Endothelial cell of umbilical vein (primary cell): ENCODE measurements around the gene TMEM14A. TPM values are rescaled to one million over a fixed set of nuclear protein-coding genes. Genes with fewer than 3 reads are reported as not detected.
"Not testable (repeated sequence)": the region's sequence is repeated elsewhere in the genome, so short reads cannot be mapped to it uniquely, and the experiment has no call there.

Source experiments
- BruUV-seq: library from RNA; stranded (reverse); fragments of 400-500 nt; replicated peaks from 2 replicates; lab custom pipeline; 2021; lab: Mats Ljungman, UMichigan
- CTCF ChIA-PET: fragments of 300-600, 350-600 bp; sonication (Branson Sonifier 250); formaldehyde crosslinking; loops from one replicate; lab custom pipeline; 2021; ENCODE audit warnings: antibody characterized with exemption, inconsistent platforms; lab: Charles Lee
- POLR2A ChIA-PET: fragments of 300-600, 350-600 bp; sonication (Branson Sonifier 250); formaldehyde crosslinking; loops from one replicate; lab custom pipeline; 2021; ENCODE audit warnings: antibody characterized with exemption, inconsistent platforms; lab: Charles Lee
- DNase-seq: peaks from one replicate; pipeline ENCODE4 v3.0.0-alpha.2; 2011; ENCODE audit warnings: low read depth, low spot score
- FAIRE-seq: peaks from 2 replicates; lab custom pipeline; 2011; peaks lifted over from hg19 to GRCh38; lab: Jason Lieb, UNC
- H2AFZ ChIP-seq: 2 replicates; pipeline ENCODE4 v1.6.0; 2012; ENCODE audit warnings: low read depth, low read length, control low read depth, inconsistent platforms
- H3K27ac ChIP-seq: 2 replicates; pipeline ENCODE4 v1.5.1; 2011; ENCODE audit warnings: low read depth, mild to moderate bottlenecking, control low read depth, low read length, moderate library complexity; ENCODE audit not compliant: insufficient read depth
- H3K27me3 ChIP-seq, 2 experiments: 2 replicates each; pipeline versions ENCODE4 v1.6.0 to v1.6.1; 2011; ENCODE audit warnings: low read length in 2 of 2, mixed read lengths in 1 of 2; ENCODE audit not compliant: control insufficient read depth in 2 of 2, insufficient read depth in 2 of 2
- H3K36me3 ChIP-seq, 2 experiments: 2 replicates in 1 of 2; 3 replicates in 1 of 2; pipeline ENCODE4 v1.5.1; 2011; ENCODE audit warnings: low read length in 2 of 2, mild to moderate bottlenecking in 1 of 2, moderate library complexity in 1 of 2; ENCODE audit not compliant: control insufficient read depth in 2 of 2, insufficient read depth in 2 of 2; ENCODE audit errors: extremely low read depth in 1 of 2
- H3K4me1 ChIP-seq: 3 replicates; pipeline ENCODE4 v1.5.1; 2011; ENCODE audit warnings: mild to moderate bottlenecking, low read length; ENCODE audit not compliant: control insufficient read depth, insufficient read depth; ENCODE audit errors: extremely low read depth
- H3K4me2 ChIP-seq: 2 replicates; pipeline ENCODE4 v1.6.1; 2011; ENCODE audit warnings: low read length, control low read depth, mixed read lengths; ENCODE audit not compliant: insufficient read depth
- H3K4me3 ChIP-seq, 3 experiments: fragments of 200-600 bp in 1 of 3; sonication (generic), shearing (Covaris generic) in 1 of 3; replicated peaks in 1 of 3; 2 replicates each; pipeline ENCODE4 v1.5.1; 2011 to 2016; ENCODE audit warnings: control low read depth in 3 of 3, low read length in 3 of 3, mild to moderate bottlenecking in 2 of 3, inconsistent platforms in 1 of 3, low read depth in 1 of 3, moderate library complexity in 1 of 3; ENCODE audit not compliant: insufficient read depth in 1 of 3
- H3K79me2 ChIP-seq: 2 replicates; pipeline ENCODE4 v1.6.0; 2012; ENCODE audit warnings: low read length, inconsistent platforms; ENCODE audit not compliant: control insufficient read depth, insufficient read depth
- H3K9ac ChIP-seq: replicated peaks from 2 replicates; pipeline ENCODE3; 2011; ENCODE audit warnings: low read length, control low read depth; ENCODE audit not compliant: insufficient read depth; ENCODE audit errors: extremely low read depth
- H3K9me1 ChIP-seq: replicated peaks from 3 replicates; pipeline ENCODE4 v1.6.0; 2011; ENCODE audit warnings: mild to moderate bottlenecking, low read length; ENCODE audit not compliant: control insufficient read depth, insufficient read depth; ENCODE audit errors: extremely low read depth
- H3K9me3 ChIP-seq: replicated peaks from 2 replicates; pipeline ENCODE4 v1.5.1; 2012; ENCODE audit warnings: low read length, inconsistent platforms; ENCODE audit not compliant: control insufficient read depth, insufficient read depth
- H4K20me1 ChIP-seq: replicated peaks from 2 replicates; pipeline ENCODE3; 2011; ENCODE audit warnings: mild to moderate bottlenecking, low read length; ENCODE audit not compliant: control insufficient read depth, insufficient read depth; ENCODE audit errors: extremely low read depth
- JUN ChIP-seq: IDR thresholded peaks from 2 replicates; pipeline ENCODE4 v1.6.1; 2011; ENCODE audit warnings: borderline replicate concordance, low read depth; ENCODE audit not compliant: insufficient read length, insufficient read depth
- POLR2A ChIP-seq: IDR thresholded peaks from 2 replicates; pipeline ENCODE4 v1.6.1; 2012; ENCODE audit warnings: low read depth, mild to moderate bottlenecking, control low read depth, low read length
- dilution Hi-C: fragments of 300-500 bp; cut with MboI; formaldehyde crosslinking; loops from one replicate; pipeline ENCODE4 v1.15.0; 2019; ENCODE audit warnings: low sequenced_read_pairs; ENCODE audit not compliant: extremely low pct_ligation_motif_present
- intact Hi-C: fragments of 100-400 bp; cut with micrococcal nuclease; formaldehyde crosslinking; loops from one replicate; pipeline ENCODE4 v1.10.0; 2022
- polyA plus RNA-seq, 4 experiments: library from polyadenylated mRNA; depleted of rRNA in 3 of 4; stranded (reverse) in 3 of 4; unstranded in 1 of 4; fragments of >200 nt; gene quantifications; 2 replicates each; pipeline versions ENCODE4 v1.2.1 to v1.2.3, GENCODE V29; 2011 to 2012; ENCODE audit warnings: missing spikeins in 1 of 4
- total RNA-seq: library from RNA; stranded (reverse); gene quantifications from 2 replicates; pipeline ENCODE4 v1.2.3, GENCODE V29; 2021

The TMEM14A gene
- total and polyA plus RNA-seq, 2 donors (not counting 3 experiments of a cell fraction or from before 2014, with no cell fraction given) = 19.5 to 33.7 TPM

- no peak for TF ChIP-seq POLR2A
- no peak for TF ChIP-seq JUN
- Histone ChIP-seq H3K36me3 (no peaks in the 10 kb centered on the region), H3K9me3 (no peaks in the 10 kb centered on the region), H3K4me2 (no peak overlapping the region), H4K20me1 (no peaks in the 10 kb centered on the region), H3K9ac (no peak overlapping the region), H2AFZ (no peak overlapping the region), H3K27me3 (peaks cover 5 to 9% of the 10 kb centered on the region in 2 experiments), H3K27ac (no peak overlapping the region), H3K4me3 (no peak overlapping the region), H3K79me2 (no peaks in the 10 kb centered on the region), H3K4me1 (no peaks in the 10 kb centered on the region), H3K9me1 (no peaks in the 10 kb centered on the region)
- BruUV-seq = no TSS peak
- ChIA-PET CTCF (interaction anchor here (0.6 to 1.3 kb wide), 3 partner anchors 8 to 247 kb away, joined by 4 to 5 read pairs (median 4); no protein-coding TSS in a partner anchor), POLR2A (no interaction called here)
- DNase-seq (no peak), FAIRE-seq (no peak)
- intact Hi-C loops (loop anchor here (5.0 kb wide), 1 partner anchor 42 kb away; no protein-coding TSS in a partner anchor), dilution Hi-C loops (loop anchor here (25.0 kb wide), 1 partner anchor 267 kb away; no protein-coding TSS in a partner anchor)
Measured at GRCh38 chr6:52654592-52654991, 16.3 kb upstream of the TMEM14A start.

- H3K9me1 ChIP-seq, H3K27ac ChIP-seq, intact Hi-C loops, CTCF ChIA-PET, H3K4me2 ChIP-seq, H3K9me3 ChIP-seq, H2AFZ ChIP-seq, H3K36me3 ChIP-seq, H4K20me1 ChIP-seq, H3K79me2 ChIP-seq, H3K4me3 ChIP-seq, POLR2A ChIA-PET, FAIRE-seq, H3K27me3 ChIP-seq, H3K9ac ChIP-seq, DNase-seq, BruUV-seq, H3K4me1 ChIP-seq: not testable (repeated sequence)
- dilution Hi-C loops = loop anchor here (25.0 kb wide), 1 partner anchor 269 kb away; no protein-coding TSS in a partner anchor
Measured at GRCh38 chr6:52655941-52656340, 15.0 kb upstream of the TMEM14A start.
